ENCODE data around the gene ABL1.

The ABL1 gene

GRCh38 chr9:130934246-130934645 is 99.2 kb downstream of the ABL1 start:
- no peak for TF ChIP-seq CTCF (IDR thresholded peaks at IDR 0.05; ENCODE audit: insufficient read depth, low read length, poor library complexity, severe bottlenecking)
- no peak overlapping the region for H3K4me3 ChIP-seq (replicated peaks; ENCODE audit: low read depth, low read length)
- no peaks in the 10 kb centered on the region for H3K36me3 ChIP-seq (ENCODE audit: control insufficient read depth, insufficient read depth, low read length)
- no peak for DNase-seq (ENCODE audit: extremely low read depth, insufficient read length)
- peaks cover 7% of the 10 kb centered on the region for H3K27me3 ChIP-seq (replicated peaks; ENCODE audit: control insufficient read depth, insufficient read depth, low read length)

- no peak for TF ChIP-seq CTCF (IDR thresholded peaks at IDR 0.05; ENCODE audit: insufficient read depth, low read length, poor library complexity, severe bottlenecking)
- Histone ChIP-seq H3K4me3 (replicated peaks; ENCODE audit: low read depth, low read length) (no peak overlapping the region), H3K27me3 (replicated peaks; ENCODE audit: control insufficient read depth, insufficient read depth, low read length) (peaks cover 7% of the 10 kb centered on the region), H3K36me3 (ENCODE audit: control insufficient read depth, insufficient read depth, low read length) (no peaks in the 10 kb centered on the region)
- DNase-seq (ENCODE audit: extremely low read depth, insufficient read length): no peak
Measured at GRCh38 chr9:130934702-130935647, 99.9 kb downstream of the ABL1 start.

GRCh38 chr9:130935648-130936271 is 100.7 kb downstream of the ABL1 start:
- DNase-seq (ENCODE audit: extremely low read depth, insufficient read length): no peak
- Histone ChIP-seq H3K36me3 (ENCODE audit: control insufficient read depth, insufficient read depth, low read length) (no peaks in the 10 kb centered on the region), H3K27me3 (replicated peaks; ENCODE audit: control insufficient read depth, insufficient read depth, low read length) (peaks cover 11% of the 10 kb centered on the region), H3K4me3 (replicated peaks; ENCODE audit: low read depth, low read length) (no peak overlapping the region)
- no peak for TF ChIP-seq CTCF (IDR thresholded peaks at IDR 0.05; ENCODE audit: insufficient read depth, low read length, poor library complexity, severe bottlenecking)

GRCh38 chr9:130936285-130937117 is 101.4 kb downstream of the ABL1 start:
- peaks cover 11% of the 10 kb centered on the region for H3K27me3 ChIP-seq (replicated peaks; ENCODE audit: control insufficient read depth, insufficient read depth, low read length)
- H3K36me3 ChIP-seq (ENCODE audit: control insufficient read depth, insufficient read depth, low read length): no peaks in the 10 kb centered on the region
- TF ChIP-seq CTCF (IDR thresholded peaks at IDR 0.05; ENCODE audit: insufficient read depth, low read length, poor library complexity, severe bottlenecking): no peak
- no peak overlapping the region for H3K4me3 ChIP-seq (replicated peaks; ENCODE audit: low read depth, low read length)
- no peak for DNase-seq (ENCODE audit: extremely low read depth, insufficient read length)

Data from GM06990 (cell line).